Spinal cord (tissue), 10 donors: ENCODE measurements around the gene TNRC6A. TPM values are rescaled to one million over a fixed set of nuclear protein-coding genes. Genes with fewer than 3 reads are reported as not detected.
A peak's percentile ranks its signal among the peaks of the same experiment; 100 is the strongest.

Source experiments
- DNase-seq, 6 donors: peaks; one replicate each; pipeline versions ENCODE4 v3.0.0 to v3.0.0-alpha.2; 2013 to 2015; ENCODE audit warnings: low spot score in 6 of 6, low read depth in 4 of 6
- H3K27ac ChIP-seq: one replicate; pipeline ENCODE4 v1.5.1; 2013; ENCODE audit warnings: low read depth, low read length, control low read depth
- H3K27me3 ChIP-seq: one replicate; pipeline ENCODE4 v1.6.1; 2013; ENCODE audit warnings: low read length; ENCODE audit not compliant: control insufficient read depth, insufficient read depth
- H3K36me3 ChIP-seq: one replicate; pipeline ENCODE4 v1.6.1; 2013; ENCODE audit warnings: low read length; ENCODE audit not compliant: control insufficient read depth, insufficient read depth
- H3K4me1 ChIP-seq: one replicate; pipeline ENCODE4 v1.6.1; 2013; ENCODE audit warnings: low read length; ENCODE audit not compliant: control insufficient read depth, insufficient read depth
- H3K4me3 ChIP-seq: one replicate; pipeline ENCODE4 v1.5.1; 2013; ENCODE audit warnings: low read depth, low read length, control low read depth
- H3K9me3 ChIP-seq: one replicate; pipeline ENCODE4 v1.6.1; 2013; ENCODE audit warnings: low read length; ENCODE audit not compliant: control insufficient read depth, insufficient read depth
- WGBS: methylation state at CpG from one replicate; pipeline ENCODE4 v1.1.5; 2013; ENCODE audit warnings: missing lambda C conversion rate; ENCODE audit not compliant: insufficient coverage; 5-methylcytosine and 5-hydroxymethylcytosine counted together
- polyA plus RNA-seq, 2 donors: library from polyadenylated mRNA; unstranded; fragments of 120-200 nt; gene quantifications; one replicate each; pipeline ENCODE4 v1.2.1, GENCODE V29; 2013; ENCODE audit not compliant: insufficient read length in 2 of 2
- total RNA-seq, 2 donors: library from RNA; depleted of rRNA in 1 of 2; stranded (reverse); fragments of 120-200 nt in 1 of 2; fragments of >200 nt in 1 of 2; gene quantifications; one replicate each; pipeline versions ENCODE4 v1.2.3 to v1.2.4, GENCODE V29; 2013 to 2014
- donor health status: healthy.

TNRC6A gene
- total and polyA plus RNA-seq, 4 donors, result 46.5 to 82.0 (median 67.7) TPM

DNA sequence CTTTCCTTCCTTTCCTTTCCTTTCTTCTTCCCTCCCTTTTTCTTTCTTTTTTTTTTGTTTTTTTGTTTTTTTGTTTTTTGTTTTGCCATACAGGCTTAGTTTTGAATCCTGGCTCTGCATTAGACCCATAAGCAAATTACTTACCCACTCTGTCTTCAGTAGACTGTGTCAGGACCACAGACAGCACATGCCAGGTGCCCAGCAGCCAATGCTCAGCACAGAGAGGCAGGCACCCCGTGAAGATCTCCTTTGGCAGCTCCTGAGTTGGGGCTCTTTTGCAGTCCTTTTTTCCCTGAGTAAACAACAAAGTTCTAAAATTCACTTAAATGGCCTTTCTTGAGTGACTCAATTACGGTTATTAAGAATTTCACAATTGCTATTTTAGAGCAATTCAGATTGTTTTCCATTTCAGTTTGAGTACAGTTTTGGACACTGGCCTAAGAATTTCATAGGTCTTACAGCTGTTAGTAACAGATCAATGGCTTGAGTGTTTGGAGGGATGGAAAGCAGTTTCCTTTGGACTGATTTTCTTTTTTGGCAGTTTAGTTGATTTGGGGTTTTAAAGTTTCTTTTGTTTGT lies 90.1 kb downstream of the TNRC6A start:
- Histone ChIP-seq H3K4me3 (no peak overlapping the region), H3K27ac (no peak overlapping the region), H3K4me1 (peaks cover 4% of the 10 kb centered on the region), H3K9me3 (no peaks in the 10 kb centered on the region), H3K36me3 (peaks cover 81% of the 10 kb centered on the region), H3K27me3 (no peaks in the 10 kb centered on the region)
- no peak for DNase-seq
- no CpG with 5 or more reads among the region's 2 CpGs for WGBS

DNA sequence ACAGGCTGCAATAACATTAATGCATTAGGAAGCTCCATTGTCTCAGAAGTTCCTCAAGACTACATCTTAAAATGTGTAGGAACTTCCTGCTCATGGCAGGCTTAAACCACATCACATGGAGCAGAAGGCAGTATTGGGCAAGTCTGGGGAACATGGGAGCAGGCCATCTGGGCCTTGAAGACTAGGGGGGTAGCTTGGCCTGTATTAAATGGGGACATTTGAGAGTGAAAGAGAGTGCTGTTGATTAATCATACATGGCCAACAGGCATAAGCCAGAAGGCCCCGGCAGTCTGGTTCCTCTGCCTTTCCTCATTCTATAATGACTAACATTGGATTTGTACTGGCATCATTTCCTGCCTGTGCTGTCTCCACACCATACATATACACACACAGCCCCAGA lies 91.1 kb downstream of the TNRC6A start:
- Histone ChIP-seq H3K27me3 (no peaks in the 10 kb centered on the region), H3K4me3 (no peak overlapping the region), H3K4me1 (peaks cover 4% of the 10 kb centered on the region), H3K27ac (no peak overlapping the region), H3K36me3 (peaks cover 75% of the 10 kb centered on the region), H3K9me3 (no peaks in the 10 kb centered on the region)
- peak in 1 of 6 donors; percentile 11 for DNase-seq
- 67% methylated on average over 1 of the region's 1 CpG for WGBS

DNA sequence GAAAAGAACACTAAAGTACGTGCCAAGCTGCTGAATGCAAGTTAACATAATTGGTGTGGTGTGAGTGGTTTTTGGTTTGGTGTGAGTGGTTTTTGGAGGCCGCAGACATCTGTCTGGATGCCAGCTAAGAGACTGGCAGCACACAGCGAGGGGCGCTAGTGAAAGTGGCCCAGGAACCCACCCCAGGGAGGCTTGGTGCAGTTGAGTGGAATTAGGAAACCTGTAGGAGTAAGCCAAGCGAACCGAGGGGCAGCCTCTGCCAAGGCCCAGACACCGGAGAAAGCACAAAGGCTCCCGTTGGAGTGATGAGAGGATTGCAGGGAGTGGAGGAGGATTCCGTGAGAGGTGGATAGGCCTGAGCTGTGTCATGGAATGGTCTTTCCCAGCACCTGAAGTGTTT lies 91.7 kb downstream of the TNRC6A start:
- 75% methylated on average over 9 of the region's 9 CpGs for WGBS
- Histone ChIP-seq H3K4me1 (peaks cover 4% of the 10 kb centered on the region), H3K27ac (no peak overlapping the region), H3K9me3 (no peaks in the 10 kb centered on the region), H3K4me3 (no peak overlapping the region), H3K27me3 (no peaks in the 10 kb centered on the region), H3K36me3 (peaks cover 70% of the 10 kb centered on the region)
- peak in 1 of 6 donors; percentile 26 for DNase-seq

GRCh38 chr16:24822542-24822941 lies 93.1 kb downstream of the TNRC6A start:
- H3K27ac ChIP-seq, result no peak overlapping the region
- no peak overlapping the region for H3K4me3 ChIP-seq
- DNase-seq, result no peak
- no peaks in the 10 kb centered on the region for H3K27me3 ChIP-seq
- peaks cover 4% of the 10 kb centered on the region for H3K4me1 ChIP-seq
- H3K36me3 ChIP-seq, result peaks cover 78% of the 10 kb centered on the region
- H3K9me3 ChIP-seq, result no peaks in the 10 kb centered on the region
- WGBS, result 93% methylated on average over 10 of the region's 10 CpGs

GRCh38 chr16:24822974-24823373 lies 93.5 kb downstream of the TNRC6A start:
- no peak overlapping the region for H3K27ac ChIP-seq
- H3K4me1 ChIP-seq, result peaks cover 4% of the 10 kb centered on the region
- DNase-seq, result no peak
- 90% methylated on average over 8 of the region's 8 CpGs for WGBS
- peaks cover 78% of the 10 kb centered on the region for H3K36me3 ChIP-seq
- no peaks in the 10 kb centered on the region for H3K27me3 ChIP-seq
- no peak overlapping the region for H3K4me3 ChIP-seq
- no peaks in the 10 kb centered on the region for H3K9me3 ChIP-seq

GRCh38 chr16:24825696-24826095 lies 96.2 kb downstream of the TNRC6A start:
- Histone ChIP-seq H3K36me3 (peaks cover 68% of the 10 kb centered on the region), H3K27me3 (no peaks in the 10 kb centered on the region), H3K4me1 (peaks cover 4% of the 10 kb centered on the region), H3K4me3 (no peak overlapping the region), H3K9me3 (no peaks in the 10 kb centered on the region), H3K27ac (no peak overlapping the region)
- 100% methylated on average over 1 of the region's 10 CpGs for WGBS
- DNase-seq, result no peak

GRCh38 chr16:24826096-24826690 lies 96.7 kb downstream of the TNRC6A start:
- Histone ChIP-seq H3K9me3 (no peaks in the 10 kb centered on the region), H3K27me3 (no peaks in the 10 kb centered on the region), H3K36me3 (peaks cover 65% of the 10 kb centered on the region), H3K27ac (no peak overlapping the region), H3K4me3 (no peak overlapping the region), H3K4me1 (peaks cover 2% of the 10 kb centered on the region)
- WGBS, result 77% methylated on average over 6 of the region's 12 CpGs
- DNase-seq, result no peak

GRCh38 chr16:24826817-24827566 lies 97.5 kb downstream of the TNRC6A start:
- H3K27ac ChIP-seq, result no peak overlapping the region
- no peak for DNase-seq
- H3K27me3 ChIP-seq, result no peaks in the 10 kb centered on the region
- H3K36me3 ChIP-seq, result peaks cover 57% of the 10 kb centered on the region
- WGBS, result 91% methylated on average over 9 of the region's 9 CpGs
- no peak overlapping the region for H3K4me3 ChIP-seq
- no peaks in the 10 kb centered on the region for H3K9me3 ChIP-seq
- no peaks in the 10 kb centered on the region for H3K4me1 ChIP-seq

DNA sequence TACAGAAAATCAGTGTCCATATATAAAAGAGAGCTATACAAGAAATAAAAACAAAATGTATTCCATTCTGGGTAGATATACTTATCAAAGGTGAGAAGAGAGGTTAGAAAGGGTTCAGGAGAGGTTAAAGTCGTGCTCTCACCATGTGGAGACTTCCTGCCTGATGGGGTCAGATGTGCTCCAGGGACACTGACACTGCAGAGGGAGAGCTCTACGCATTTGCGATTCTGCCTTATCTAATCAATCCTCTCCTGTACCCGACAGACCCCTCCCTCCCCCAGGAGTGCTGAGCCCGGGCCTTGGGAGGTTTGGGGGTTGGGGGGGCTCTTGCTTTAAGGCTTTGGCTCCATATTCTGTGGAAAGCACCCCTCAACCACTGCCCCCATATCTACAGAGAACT lies 99.7 kb downstream of the TNRC6A start:
- peaks cover 35% of the 10 kb centered on the region for H3K36me3 ChIP-seq
- no peaks in the 10 kb centered on the region for H3K27me3 ChIP-seq
- no peak for DNase-seq
- no peak overlapping the region for H3K27ac ChIP-seq
- H3K4me1 ChIP-seq, result no peaks in the 10 kb centered on the region
- no peak overlapping the region for H3K4me3 ChIP-seq
- no peaks in the 10 kb centered on the region for H3K9me3 ChIP-seq
- no CpG with 5 or more reads among the region's 5 CpGs for WGBS

DNA sequence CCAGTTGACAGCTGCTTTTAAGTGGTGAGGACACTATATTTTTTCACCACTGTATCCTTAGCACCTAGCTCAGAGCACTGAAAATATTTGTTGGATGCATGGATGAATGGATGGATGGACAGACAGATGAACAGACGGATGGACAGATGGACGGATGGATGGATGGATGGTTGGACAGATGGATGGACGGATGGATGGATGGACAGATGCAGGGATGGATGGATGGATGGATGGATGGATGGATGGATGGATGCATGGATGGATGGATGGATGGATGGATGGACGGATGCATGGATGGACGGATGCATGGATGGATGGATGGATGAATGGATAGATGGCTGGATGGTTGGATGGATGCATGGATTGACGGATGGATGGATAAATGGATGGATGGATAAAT lies 103.9 kb downstream of the TNRC6A start:
- H3K36me3 ChIP-seq, result peaks cover 10% of the 10 kb centered on the region
- WGBS, result 96% methylated on average over 6 of the region's 6 CpGs
- H3K27ac ChIP-seq, result no peak overlapping the region
- no peaks in the 10 kb centered on the region for H3K27me3 ChIP-seq
- no peaks in the 10 kb centered on the region for H3K9me3 ChIP-seq
- no peak for DNase-seq
- no peaks in the 10 kb centered on the region for H3K4me1 ChIP-seq
- H3K4me3 ChIP-seq, result no peak overlapping the region
